HCT116 (cell line): ENCODE data around the gene RASA2. TPM values are rescaled to one million over a fixed set of nuclear protein-coding genes. Genes with fewer than 3 reads are reported as not detected.

Experiments
- ATAC-seq: fragments of 200-7000 bp; cut with Tn5 transposase; 2 replicates; pipeline ENCODE4 v1.9.1; 2020; ENCODE audit warnings: mild to moderate bottlenecking, moderate library complexity
- BruUV-seq: library from RNA; stranded (reverse); fragments of 400-500 nt; replicated peaks from 2 replicates; lab custom pipeline; 2021; lab: Mats Ljungman, UMichigan
- CTCF ChIA-PET: fragments of 300-600 bp; sonication (Branson Sonifier 250); formaldehyde crosslinking; loops from one replicate; lab custom pipeline; 2021; ENCODE audit warnings: antibody characterized with exemption; lab: Charles Lee
- POLR2A ChIA-PET: fragments of 300-600, 350-600 bp; sonication (Branson Sonifier 250); formaldehyde crosslinking; loops from one replicate; lab custom pipeline; 2021; ENCODE audit warnings: antibody characterized with exemption; lab: Charles Lee
- RAD21 ChIA-PET, 2 experiments: fragments of 300-600 bp; sonication (Branson Sonifier 250); formaldehyde crosslinking; loops; one replicate each; lab custom pipeline; 2023; ENCODE audit warnings: low total read pairs in 2 of 2; ENCODE audit not compliant: uncharacterized antibody in 2 of 2, unreplicated experiment in 2 of 2, low non-redundant PET in 1 of 2; lab: Charles Lee
- DNase-seq: peaks from one replicate; pipeline ENCODE4 v3.0.0-alpha.2; 2010; ENCODE audit warnings: low read depth, low spot score
- H2AFZ ChIP-seq: fragments of 200-600 bp; shearing (Covaris generic), sonication (generic); 2 replicates; pipeline ENCODE4 v1.6.1; 2017; ENCODE audit warnings: low read depth, mixed run types, mixed read lengths, antibody characterized with exemption, low read length; ENCODE audit not compliant: poor library complexity, severe bottlenecking
- H3K27ac ChIP-seq: 2 replicates; pipeline ENCODE4 v1.5.1; 2012; ENCODE audit warnings: low read depth, low read length
- H3K27me3 ChIP-seq: fragments of 200-600 bp; sonication (generic); 2 replicates; pipeline ENCODE4 v1.6.1; 2016; ENCODE audit warnings: mixed run types, low read length, mixed read lengths; ENCODE audit not compliant: insufficient read depth
- H3K36me3 ChIP-seq, 2 experiments: fragments of 200-500 bp in 1 of 2; fragments of 200-600 bp in 1 of 2; sonication (Bioruptor generic) in 1 of 2; sonication (generic) in 1 of 2; 2 replicates each; pipeline versions ENCODE4 v1.5.1 to v1.6.1; 2014 to 2016; ENCODE audit warnings: low read length in 2 of 2, inconsistent platforms in 1 of 2, mixed read lengths in 1 of 2, mixed run types in 1 of 2; ENCODE audit not compliant: insufficient read depth in 2 of 2, control insufficient read depth in 1 of 2
- H3K4me1 ChIP-seq, 2 experiments: fragments of 200-600 bp in 1 of 2; sonication (generic) in 1 of 2; 2 replicates each; pipeline versions ENCODE4 v1.5.1 to v1.6.1; 2012 to 2017; ENCODE audit warnings: low read length in 2 of 2, inconsistent platforms in 1 of 2, mild to moderate bottlenecking in 1 of 2, mixed read lengths in 1 of 2, mixed run types in 1 of 2, moderate library complexity in 1 of 2; ENCODE audit not compliant: insufficient read depth in 2 of 2, control insufficient read depth in 1 of 2
- H3K4me2 ChIP-seq: fragments of 200-600 bp; sonication (generic); 2 replicates; pipeline ENCODE4 v1.6.1; 2017; ENCODE audit warnings: mixed run types, low read length, mixed read lengths
- H3K4me3 ChIP-seq, 2 experiments: fragments of 200-600 bp in 1 of 2; sonication (generic) in 1 of 2; replicated peaks in 1 of 2; 2 replicates each; pipeline ENCODE4 v1.5.1; 2011 to 2016; ENCODE audit warnings: low read length in 2 of 2, control low read depth in 1 of 2, low read depth in 1 of 2, mild to moderate bottlenecking in 1 of 2, mixed read lengths in 1 of 2, mixed run types in 1 of 2
- H3K79me2 ChIP-seq: fragments of 200-600 bp; sonication (generic); 2 replicates; pipeline ENCODE4 v1.6.1; 2017; ENCODE audit warnings: mild to moderate bottlenecking, mixed run types, low read length, moderate library complexity, mixed read lengths; ENCODE audit not compliant: insufficient read depth
- H3K9ac ChIP-seq: fragments of 200-600 bp; sonication (generic); 2 replicates; pipeline ENCODE4 v1.6.1; 2016; ENCODE audit warnings: low read length, mixed read lengths
- H3K9me2 ChIP-seq: fragments of 200-600 bp; sonication (generic), shearing (Covaris generic); 2 replicates; pipeline ENCODE4 v1.6.1; 2017; ENCODE audit warnings: mixed run types, mild to moderate bottlenecking, moderate library complexity; ENCODE audit not compliant: insufficient read depth
- H3K9me3 ChIP-seq, 2 experiments: fragments of 200-500 bp in 1 of 2; fragments of 200-600 bp in 1 of 2; sonication (Bioruptor generic) in 1 of 2; sonication (generic) in 1 of 2; 2 replicates each; pipeline ENCODE4 v1.6.1; 2014 to 2017; ENCODE audit warnings: low read length in 2 of 2, mixed read lengths in 2 of 2, inconsistent platforms in 1 of 2, low read depth in 1 of 2, mild to moderate bottlenecking in 1 of 2, mixed run types in 1 of 2, moderate library complexity in 1 of 2; ENCODE audit not compliant: control insufficient read depth in 1 of 2, insufficient read depth in 1 of 2
- H4K20me1 ChIP-seq: fragments of 200-600 bp; sonication (generic), shearing (Covaris generic); 2 replicates; pipeline ENCODE4 v1.6.1; 2017; ENCODE audit warnings: mixed run types, mild to moderate bottlenecking, moderate library complexity; ENCODE audit not compliant: insufficient read depth
- ATF3 ChIP-seq: IDR thresholded peaks from 2 replicates; pipeline ENCODE4 v1.6.1; 2012
- CBX3 ChIP-seq: IDR thresholded peaks from 2 replicates; pipeline ENCODE4 v1.6.1; 2012; ENCODE audit warnings: low read depth
- EGR1 ChIP-seq: IDR thresholded peaks from 2 replicates; pipeline ENCODE4 v1.6.1; 2012; ENCODE audit warnings: low read depth
- ELF1 ChIP-seq: IDR thresholded peaks from 2 replicates; pipeline ENCODE4 v1.6.1; 2012; ENCODE audit warnings: low read depth, borderline replicate concordance
- FOSL1 ChIP-seq: IDR thresholded peaks from 2 replicates; pipeline ENCODE4 v1.6.1; 2012; ENCODE audit warnings: low read depth
- POLR2AphosphoS5 ChIP-seq: IDR thresholded peaks from 2 replicates; pipeline ENCODE4 v1.6.1; 2011; ENCODE audit warnings: mild to moderate bottlenecking, low read depth, low read length, moderate library complexity
- REST ChIP-seq: IDR thresholded peaks from 2 replicates; pipeline ENCODE4 v1.6.1; 2012; ENCODE audit warnings: low read depth
- SIN3A ChIP-seq: IDR thresholded peaks from 2 replicates; pipeline ENCODE4 v1.6.1; 2012; ENCODE audit warnings: low read depth
- SP1 ChIP-seq: IDR thresholded peaks from 2 replicates; pipeline ENCODE4 v1.6.1; 2012; ENCODE audit warnings: low read depth
- SRF ChIP-seq: IDR thresholded peaks from 2 replicates; pipeline ENCODE4 v1.6.1; 2012; ENCODE audit warnings: low read depth
- YY1 ChIP-seq: IDR thresholded peaks from 2 replicates; pipeline ENCODE4 v1.6.1; 2011; ENCODE audit warnings: low read length, low read depth, moderate library complexity, mild to moderate bottlenecking; ENCODE audit not compliant: insufficient replicate concordance; ENCODE audit errors: extremely low read depth
- ZBTB33 ChIP-seq: IDR thresholded peaks from 2 replicates; pipeline ENCODE4 v1.6.1; 2011; ENCODE audit warnings: mild to moderate bottlenecking, low read length, moderate library complexity; ENCODE audit not compliant: insufficient replicate concordance; ENCODE audit errors: extremely low read depth
- ZFX ChIP-seq: fragments of 450-650 bp; IDR thresholded peaks from 2 replicates; pipeline ENCODE4 v1.6.1; 2017
- ZNF274 ChIP-seq: fragments of 200-500 bp; sonication (Bioruptor generic); IDR thresholded peaks from 2 replicates; pipeline ENCODE4 v1.6.1; 2014; ENCODE audit warnings: mild to moderate bottlenecking, low read depth, low read length, inconsistent platforms
- intact Hi-C: fragments of 100-400 bp; cut with micrococcal nuclease; formaldehyde crosslinking; loops from 2 replicates; pipeline ENCODE4 v1.10.0; 2022
- total RNA-seq: library from RNA; stranded (reverse); gene quantifications from one replicate; pipeline ENCODE4 v1.2.1, GENCODE V29; 2021; ENCODE audit not compliant: unreplicated experiment

RASA2 gene
- total RNA-seq, 1 experiment from 2014 or later = 12.8 TPM

- H3K79me2 ChIP-seq = no peaks in the 10 kb centered on the region
- no peaks in the 10 kb centered on the region for H3K9me3 ChIP-seq
- ATAC-seq (no peak), DNase-seq (no peak)
- H2AFZ ChIP-seq = no peak overlapping the region
- no peak overlapping the region for H3K9ac ChIP-seq
- H3K36me3 ChIP-seq = no peaks in the 10 kb centered on the region
- intact Hi-C loops = loop anchor here (1.0 to 10.0 kb wide), 2 partner anchors 94 to 451 kb away; no protein-coding TSS in a partner anchor
- no peaks in the 10 kb centered on the region for H3K9me2 ChIP-seq
- no peaks in the 10 kb centered on the region for H4K20me1 ChIP-seq
- peaks cover 0 to 12% of the 10 kb centered on the region in 2 experiments; a peak in 2 of 4 replicates for H3K4me1 ChIP-seq
- TF ChIP-seq FOSL1 (no peak), POLR2AphosphoS5 (no peak), SP1 (no peak), EGR1 (no peak), YY1 (no peak), ATF3 (no peak), ELF1 (no peak), ZBTB33 (no peak), CBX3 (no peak), ZFX (no peak), SRF (no peak), REST (no peak), ZNF274 (no peak), SIN3A (no peak)
- RAD21 ChIA-PET = interaction anchor here in 1 of 2 experiments (0.8 kb wide), 1 partner anchor 144 kb away, joined by 3 read pairs; no protein-coding TSS in a partner anchor
- no peaks in the 10 kb centered on the region for H3K27me3 ChIP-seq
- H3K27ac ChIP-seq = no peak overlapping the region
- H3K4me3 ChIP-seq = no peak overlapping the region
- no peak overlapping the region for H3K4me2 ChIP-seq
- POLR2A ChIA-PET = no interaction called here
- BruUV-seq = no TSS peak
- CTCF ChIA-PET = interaction anchor here (2.1 to 4.6 kb wide), 4 partner anchors 14 to 143 kb away, joined by 8 to 51 read pairs (median 31); no protein-coding TSS in a partner anchor
Measured at GRCh38 chr3:141455603-141456300, 31.1 kb upstream of the RASA2 start.
